H9 (cell line): ENCODE data around the gene TEK. TPM values are rescaled to one million over a fixed set of nuclear protein-coding genes. Genes with fewer than 3 reads are reported as not detected.

ENCODE experiments used
- DNase-seq: peaks from one replicate; pipeline ENCODE4 v3.0.0-alpha.2; 2017
- H2AFZ ChIP-seq: one replicate; pipeline ENCODE4 v1.6.1; 2013; ENCODE audit warnings: mild to moderate bottlenecking, low read length, control low read depth, moderate library complexity
- H2AK5ac ChIP-seq: 2 replicates; pipeline ENCODE4 v1.6.1; 2013; ENCODE audit warnings: low read length, control low read depth, mixed read lengths; ENCODE audit not compliant: insufficient read length
- H2BK120ac ChIP-seq: one replicate; pipeline ENCODE4 v1.6.1; 2013; ENCODE audit warnings: low read depth, mild to moderate bottlenecking, low read length, control low read depth, inconsistent platforms; ENCODE audit not compliant: poor library complexity, severe bottlenecking
- H2BK12ac ChIP-seq: 2 replicates; pipeline ENCODE4 v1.6.1; 2013; ENCODE audit warnings: low read length, control low read depth, mixed read lengths, low read depth; ENCODE audit not compliant: insufficient read length
- H2BK15ac ChIP-seq: 2 replicates; pipeline ENCODE4 v1.6.1; 2013; ENCODE audit warnings: low read depth, low read length, control low read depth
- H2BK20ac ChIP-seq: one replicate; pipeline ENCODE4 v1.6.1; 2013; ENCODE audit warnings: low read depth, mild to moderate bottlenecking, low read length, control low read depth, inconsistent platforms; ENCODE audit not compliant: poor library complexity, severe bottlenecking
- H2BK5ac ChIP-seq: 2 replicates; pipeline ENCODE4 v1.6.1; 2013; ENCODE audit warnings: low read length, control low read depth, mixed read lengths; ENCODE audit not compliant: insufficient read length
- H3K14ac ChIP-seq: 2 replicates; pipeline ENCODE4 v1.6.1; 2013; ENCODE audit warnings: low read length, control low read depth; ENCODE audit not compliant: insufficient read depth
- H3K18ac ChIP-seq: 2 replicates; pipeline ENCODE4 v1.6.1; 2013; ENCODE audit warnings: low read depth, mild to moderate bottlenecking, mixed read lengths, low read length, control low read depth; ENCODE audit not compliant: insufficient read length
- H3K23ac ChIP-seq: 2 replicates; pipeline ENCODE4 v1.6.1; 2013; ENCODE audit warnings: low read length, control low read depth, mixed read lengths, low read depth; ENCODE audit not compliant: insufficient read length
- H3K23me2 ChIP-seq: 2 replicates; pipeline ENCODE4 v1.6.1; 2013; ENCODE audit warnings: low read depth, mild to moderate bottlenecking, mixed read lengths, low read length, control low read depth; ENCODE audit not compliant: insufficient read length, poor library complexity, severe bottlenecking
- H3K27ac ChIP-seq: 2 replicates; pipeline ENCODE4 v1.5.1; 2013; ENCODE audit warnings: low read length, control low read depth, mixed read lengths, low read depth; ENCODE audit not compliant: insufficient read length
- H3K27me3 ChIP-seq: 2 replicates; pipeline ENCODE4 v1.6.1; 2013; ENCODE audit warnings: low read length, control low read depth, inconsistent platforms; ENCODE audit not compliant: insufficient read depth
- H3K4ac ChIP-seq: 2 replicates; pipeline ENCODE4 v1.6.1; 2013; ENCODE audit warnings: low read depth, mild to moderate bottlenecking, control low read depth, inconsistent platforms, low read length, moderate library complexity
- H3K4me1 ChIP-seq: 2 replicates; pipeline ENCODE4 v1.6.1; 2013; ENCODE audit warnings: low read length, control low read depth, inconsistent platforms; ENCODE audit not compliant: insufficient read depth
- H3K4me2 ChIP-seq: 2 replicates; pipeline ENCODE4 v1.6.1; 2013; ENCODE audit warnings: low read length, control low read depth, mixed read lengths; ENCODE audit not compliant: insufficient read length, insufficient read depth
- H3K56ac ChIP-seq: 2 replicates; pipeline ENCODE4 v1.6.1; 2013; ENCODE audit warnings: low read depth, mild to moderate bottlenecking, mixed read lengths, low read length, control low read depth; ENCODE audit not compliant: insufficient read length
- H3K79me1 ChIP-seq: 2 replicates; pipeline ENCODE4 v1.6.1; 2013; ENCODE audit warnings: low read depth, mild to moderate bottlenecking, moderate library complexity, low read length, control low read depth, inconsistent platforms; ENCODE audit not compliant: insufficient read depth, poor library complexity, severe bottlenecking
- H3K79me2 ChIP-seq: 2 replicates; pipeline ENCODE4 v1.6.1; 2013; ENCODE audit warnings: low read length, control low read depth, inconsistent platforms; ENCODE audit not compliant: insufficient read depth
- H3K9ac ChIP-seq: 2 replicates; pipeline ENCODE4 v1.6.1; 2013; ENCODE audit warnings: low read length, control low read depth, mixed read lengths; ENCODE audit not compliant: insufficient read length; ENCODE audit errors: extremely low read depth
- H3K9me3 ChIP-seq: one replicate; pipeline ENCODE4 v1.6.1; 2013; ENCODE audit warnings: low read depth, low read length, inconsistent platforms; ENCODE audit not compliant: control insufficient read depth
- H3T11ph ChIP-seq: one replicate; pipeline ENCODE4 v1.6.1; 2013; ENCODE audit warnings: mild to moderate bottlenecking, low read length, control low read depth, inconsistent platforms
- H4K20me1 ChIP-seq: one replicate; pipeline ENCODE4 v1.6.1; 2013; ENCODE audit not compliant: control insufficient read depth, insufficient read length, insufficient read depth
- H4K5ac ChIP-seq: 2 replicates; pipeline ENCODE4 v1.6.1; 2013; ENCODE audit warnings: low read depth, mild to moderate bottlenecking, mixed read lengths, low read length, control low read depth; ENCODE audit not compliant: insufficient read length
- H4K8ac ChIP-seq: replicated peaks from 2 replicates; pipeline ENCODE4 v1.6.1; 2013; ENCODE audit warnings: low read length, control low read depth, mixed read lengths, low read depth; ENCODE audit not compliant: insufficient read length
- H4K91ac ChIP-seq: 2 replicates; pipeline ENCODE4 v1.6.1; 2013; ENCODE audit warnings: low read depth, mild to moderate bottlenecking, moderate library complexity, mixed read lengths, low read length, control low read depth; ENCODE audit not compliant: insufficient read length
- H3K27ac Mint-ChIP-seq, 3 experiments: 2 replicates in 2 of 3; 3 replicates in 1 of 3; pipeline ENCODE4 v1.8.0; 2020 to 2021; ENCODE audit warnings: mixed read lengths in 3 of 3, mild to moderate bottlenecking in 1 of 3, moderate library complexity in 1 of 3
- H3K27me3 Mint-ChIP-seq: 2 replicates; pipeline ENCODE4 v1.8.0; 2021; ENCODE audit warnings: low read depth, mild to moderate bottlenecking, moderate library complexity, mixed read lengths
- H3K36me3 Mint-ChIP-seq, 3 experiments: 2 replicates in 2 of 3; 3 replicates in 1 of 3; pipeline ENCODE4 v1.8.0; 2020 to 2021; ENCODE audit warnings: low read depth in 3 of 3, mixed read lengths in 3 of 3; ENCODE audit not compliant: insufficient read depth in 1 of 3
- H3K4me1 Mint-ChIP-seq, 2 experiments: 2 replicates each; pipeline ENCODE4 v1.8.0; 2020; ENCODE audit warnings: mixed read lengths in 2 of 2
- H3K4me3 Mint-ChIP-seq, 2 experiments: 2 replicates in 1 of 2; 3 replicates in 1 of 2; pipeline ENCODE4 v1.8.0; 2020 to 2021; ENCODE audit warnings: mild to moderate bottlenecking in 2 of 2, mixed read lengths in 2 of 2, moderate library complexity in 1 of 2
- H3K9me3 Mint-ChIP-seq, 2 experiments: 2 replicates in 1 of 2; 3 replicates in 1 of 2; pipeline ENCODE4 v1.8.0; 2020; ENCODE audit warnings: mild to moderate bottlenecking in 2 of 2, mixed read lengths in 2 of 2, moderate library complexity in 1 of 2
- CTCF ChIP-seq: fragments of 200-600 bp; sonication (generic); conservative IDR thresholded peaks from 3 replicates; pipeline ENCODE4 v1.8.0; 2021; ENCODE audit warnings: antibody characterized with exemption, mild to moderate bottlenecking
- WGBS: extraction: QIAGEN DNeasy Blood & Tissue Kit; methylation state at CpG from one replicate; pipeline ENCODE4 v1.1.7; 2013; ENCODE audit warnings: missing lambda C conversion rate, low lambda C conversion rate, mixed read lengths; ENCODE audit not compliant: insufficient read length; ENCODE audit errors: extremely low coverage; 5-methylcytosine and 5-hydroxymethylcytosine counted together
- total RNA-seq: library from RNA; stranded (reverse); gene quantifications from 2 replicates; pipeline ENCODE4 v1.2.1, GENCODE V29; 2021

TEK gene
- total RNA-seq, 1 experiment from 2014 or later, result 1.8 TPM

GRCh38 chr9:27188426-27188825 is 79.4 kb downstream of the TEK start:
- no peak overlapping the region for H3T11ph ChIP-seq
- no peak overlapping the region for H3K56ac ChIP-seq
- H3K27ac ChIP-seq, result no peak overlapping the region
- no peak overlapping the region for H2AK5ac ChIP-seq
- H3K18ac ChIP-seq, result no peak overlapping the region
- Mint-ChIP-seq H3K4me1 (0 out of 4 replicates have a peak, but pooled peaks cover 0 to 3% of the 10 kb centered on the region in 2 experiments), H3K27ac (no peak overlapping the region; a peak in 1 of 7 replicates), H3K4me3 (no peak overlapping the region), H3K36me3 (peaks cover 0 to 7% (median 0%) of the 10 kb centered on the region in 3 experiments; a peak in 2 of 7 replicates), H3K27me3 (no peaks in the 10 kb centered on the region), H3K9me3 (no peaks in the 10 kb centered on the region)
- H3K4me2 ChIP-seq, result no peak overlapping the region
- H4K91ac ChIP-seq, result no peak overlapping the region
- H3K9ac ChIP-seq, result no peak overlapping the region
- H4K8ac ChIP-seq, result no peak overlapping the region
- no peaks in the 10 kb centered on the region for H3K23me2 ChIP-seq
- H3K4ac ChIP-seq, result no peak overlapping the region
- no peak overlapping the region for H3K23ac ChIP-seq
- no peak overlapping the region for H3K14ac ChIP-seq
- H3K79me1 ChIP-seq, result no peaks in the 10 kb centered on the region
- H2BK12ac ChIP-seq, result no peak overlapping the region
- H3K27me3 ChIP-seq, result no peaks in the 10 kb centered on the region
- WGBS, result no CpG with 5 or more reads among the region's 1 CpG
- no peak overlapping the region for H2BK120ac ChIP-seq
- H4K20me1 ChIP-seq, result no peaks in the 10 kb centered on the region
- TF ChIP-seq CTCF, result no peak
- H2BK5ac ChIP-seq, result no peak overlapping the region
- H2BK15ac ChIP-seq, result no peak overlapping the region
- H2AFZ ChIP-seq, result no peak overlapping the region
- no peaks in the 10 kb centered on the region for H3K4me1 ChIP-seq
- H3K79me2 ChIP-seq, result no peaks in the 10 kb centered on the region
- no peak for DNase-seq
- H4K5ac ChIP-seq, result no peak overlapping the region
- H2BK20ac ChIP-seq, result no peak overlapping the region
- H3K9me3 ChIP-seq, result no peaks in the 10 kb centered on the region
